HUES64 (cell line): ENCODE results near the gene DOCK4.

ENCODE experiments used
- H3K27ac ChIP-seq: 2 replicates; pipeline ENCODE4 v1.7.0; 2013; ENCODE audit warnings: low read depth, low read length, inconsistent platforms
- H3K27me3 ChIP-seq: 2 replicates; pipeline ENCODE4 v1.6.1; 2013; ENCODE audit warnings: mild to moderate bottlenecking, low read length; ENCODE audit not compliant: insufficient read depth
- H3K36me3 ChIP-seq: 2 replicates; pipeline ENCODE4 v1.6.1; 2013; ENCODE audit warnings: mild to moderate bottlenecking, low read length; ENCODE audit not compliant: insufficient read depth
- H3K4me1 ChIP-seq: 2 replicates; pipeline ENCODE4 v1.6.1; 2013; ENCODE audit warnings: mild to moderate bottlenecking, low read length, moderate library complexity; ENCODE audit not compliant: insufficient read depth
- H3K4me3 ChIP-seq: 2 replicates; pipeline ENCODE4 v1.5.1; 2013; ENCODE audit warnings: mild to moderate bottlenecking, low read length, moderate library complexity
- H3K9ac ChIP-seq: 2 replicates; pipeline ENCODE4 v1.6.1; 2013; ENCODE audit warnings: mild to moderate bottlenecking, low read depth, low read length
- H3K9me3 ChIP-seq: 2 replicates; pipeline ENCODE4 v1.6.1; 2013; ENCODE audit warnings: low read depth, low read length; ENCODE audit not compliant: insufficient read depth
- WGBS: fragments of 150-250, 120-280 bp; methylation state at CpG from one replicate; pipeline ENCODE4 v1.1.7; 2013; ENCODE audit warnings: missing lambda C conversion rate; 5-methylcytosine and 5-hydroxymethylcytosine counted together

The DOCK4 gene

DNA sequence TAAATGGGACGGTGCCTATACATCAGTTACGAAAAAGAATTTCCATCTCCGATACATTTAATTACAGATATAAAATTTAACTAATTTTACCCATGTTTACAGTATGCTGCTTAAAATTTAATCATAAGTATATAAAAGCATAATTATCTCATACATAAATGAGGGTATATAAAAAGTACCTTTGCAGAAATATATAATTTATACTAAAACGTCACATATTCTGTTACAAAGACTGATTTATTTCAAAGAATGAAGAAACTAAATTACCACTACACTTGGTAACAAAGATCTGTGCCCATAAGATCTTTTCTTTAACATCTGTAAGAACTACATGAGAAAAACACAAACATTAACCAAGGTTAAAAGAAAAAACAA is 2.8 kb downstream of the DOCK4 start:
- no peaks in the 10 kb centered on the region for H3K9me3 ChIP-seq
- WGBS: 50% methylated on average over 2 of the region's 4 CpGs
- no peak overlapping the region for H3K27ac ChIP-seq
- no peaks in the 10 kb centered on the region for H3K27me3 ChIP-seq
- peaks cover 18% of the 10 kb centered on the region for H3K4me1 ChIP-seq
- no peak overlapping the region for H3K9ac ChIP-seq
- no peaks in the 10 kb centered on the region for H3K36me3 ChIP-seq
- peak overlapping the region; percentile 99; the same call in 1 of the 2 replicates for H3K4me3 ChIP-seq

DNA sequence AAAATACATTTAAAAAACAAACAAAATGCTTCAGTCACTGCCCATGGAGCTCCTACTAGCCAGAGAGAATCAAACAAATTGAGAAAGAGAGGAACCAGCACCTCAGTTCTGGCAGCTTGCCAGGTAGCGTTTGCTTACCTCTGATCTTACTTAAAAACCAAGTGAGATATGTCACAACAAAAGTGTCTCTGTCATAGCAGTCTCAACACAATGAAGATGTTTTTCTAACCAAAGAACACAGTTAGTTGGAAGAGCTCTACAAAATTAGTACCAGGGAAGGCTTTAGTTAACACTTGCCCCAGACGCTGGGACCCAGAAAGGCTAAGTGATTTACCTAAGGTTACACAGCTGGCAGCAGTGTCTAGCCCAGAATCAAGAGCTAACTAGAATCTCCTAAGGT is 3.4 kb downstream of the DOCK4 start:
- 66% methylated on average over 2 of the region's 2 CpGs for WGBS
- Histone ChIP-seq H3K9ac (no peak overlapping the region), H3K36me3 (no peaks in the 10 kb centered on the region), H3K9me3 (no peaks in the 10 kb centered on the region), H3K27me3 (no peaks in the 10 kb centered on the region), H3K27ac (no peak overlapping the region), H3K4me3 (no peak overlapping the region), H3K4me1 (peaks cover 18% of the 10 kb centered on the region)

DNA sequence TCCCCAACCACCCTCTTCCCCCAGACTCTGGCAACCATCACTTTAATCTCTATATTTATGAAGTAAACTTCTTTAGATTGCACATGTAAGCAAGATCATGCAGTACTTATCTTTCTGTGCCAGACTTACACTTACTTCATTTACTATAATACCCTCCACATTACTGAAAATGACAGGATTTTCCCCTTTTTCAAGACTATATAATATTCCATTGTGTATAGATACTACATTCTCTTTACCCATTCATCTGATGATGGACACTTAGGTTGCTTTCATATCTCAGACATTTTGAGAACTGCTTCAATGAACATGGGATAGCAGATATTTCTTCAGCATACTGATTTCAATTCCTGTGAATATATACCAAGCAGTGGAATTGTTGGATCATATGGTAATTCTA is 4.4 kb downstream of the DOCK4 start:
- Histone ChIP-seq H3K27ac (no peak overlapping the region), H3K4me1 (peaks cover 18% of the 10 kb centered on the region), H3K9me3 (no peaks in the 10 kb centered on the region), H3K27me3 (no peaks in the 10 kb centered on the region), H3K9ac (no peak overlapping the region), H3K4me3 (no peak overlapping the region), H3K36me3 (no peaks in the 10 kb centered on the region)

DNA sequence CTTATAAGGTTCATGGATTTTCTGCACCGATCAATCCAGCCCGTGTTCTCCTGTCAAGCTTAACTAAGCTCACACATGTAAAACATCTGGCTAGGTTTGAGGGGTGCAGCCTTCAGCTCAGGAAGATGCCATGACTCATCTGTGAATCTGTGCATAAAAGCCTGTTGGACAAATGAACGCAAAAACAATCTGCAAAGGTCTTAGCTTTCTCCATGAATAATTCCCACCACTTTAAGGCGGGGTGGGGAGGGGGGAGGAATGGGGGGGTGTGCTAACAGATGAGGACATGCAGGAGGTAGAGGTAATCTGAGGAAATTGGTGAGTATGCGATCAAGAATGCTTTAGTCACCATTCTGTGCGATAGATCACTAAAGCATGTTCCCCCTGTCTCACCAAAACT is 4.8 kb downstream of the DOCK4 start:
- H3K36me3 ChIP-seq: no peaks in the 10 kb centered on the region
- no peak overlapping the region for H3K27ac ChIP-seq
- no peak overlapping the region for H3K4me3 ChIP-seq
- WGBS: 94% methylated on average over 4 of the region's 6 CpGs
- H3K9me3 ChIP-seq: no peaks in the 10 kb centered on the region
- no peak overlapping the region for H3K9ac ChIP-seq
- H3K27me3 ChIP-seq: no peaks in the 10 kb centered on the region
- peaks cover 19% of the 10 kb centered on the region for H3K4me1 ChIP-seq

DNA sequence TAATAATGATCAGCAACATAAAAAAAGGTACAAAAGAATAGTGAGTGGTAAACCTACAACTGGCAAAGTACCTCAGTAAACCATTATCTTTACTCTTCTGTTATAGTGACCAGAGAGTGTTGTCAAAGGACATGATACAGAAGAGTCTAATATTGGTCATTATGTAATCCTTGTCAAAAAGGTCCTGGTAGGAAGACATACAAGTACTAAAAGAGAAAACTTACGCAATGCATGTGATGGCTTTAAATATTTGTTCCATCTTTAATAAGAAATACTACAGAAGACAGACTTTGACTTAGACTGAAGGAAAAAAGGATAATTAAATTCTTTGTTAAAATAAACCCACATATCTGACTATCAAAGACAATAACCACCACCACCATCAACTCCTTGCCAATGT is 6.5 kb downstream of the DOCK4 start:
- no CpG with 5 or more reads among the region's 1 CpG for WGBS
- Histone ChIP-seq H3K27ac (no peak overlapping the region), H3K27me3 (no peaks in the 10 kb centered on the region), H3K4me1 (peaks cover 26% of the 10 kb centered on the region), H3K9ac (no peak overlapping the region), H3K4me3 (no peak overlapping the region), H3K9me3 (no peaks in the 10 kb centered on the region), H3K36me3 (no peaks in the 10 kb centered on the region)

DNA sequence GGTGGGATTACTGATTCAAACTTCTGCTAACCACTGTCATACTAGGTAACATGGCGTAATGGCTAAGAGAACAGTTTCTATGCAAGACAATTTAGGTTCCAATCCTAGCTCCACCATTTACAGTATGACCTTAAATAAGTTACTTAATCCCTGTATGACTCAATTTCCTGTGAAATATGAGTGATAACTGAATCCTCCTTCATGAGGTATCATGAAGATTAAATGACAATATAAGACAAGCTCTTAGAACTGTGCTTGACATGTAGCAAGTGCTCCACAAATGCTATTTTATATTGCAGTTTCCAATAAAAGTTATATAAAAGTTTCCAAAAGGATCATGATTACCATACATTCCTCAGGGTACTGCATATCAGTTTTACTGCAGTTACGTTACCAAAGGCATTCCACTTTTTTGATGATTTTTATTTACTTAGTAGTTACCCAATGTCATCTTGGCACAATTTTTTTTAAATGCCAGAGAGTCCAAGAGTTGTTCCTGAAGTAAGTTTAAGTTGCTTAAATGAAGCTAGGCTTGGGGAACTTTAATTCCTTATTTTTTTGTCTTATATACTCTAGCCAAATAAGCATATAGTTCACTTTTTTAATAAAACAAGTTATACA is 7.1 kb downstream of the DOCK4 start:
- peaks cover 23% of the 10 kb centered on the region for H3K4me1 ChIP-seq
- no peaks in the 10 kb centered on the region for H3K36me3 ChIP-seq
- H3K9me3 ChIP-seq: no peaks in the 10 kb centered on the region
- H3K9ac ChIP-seq: no peak overlapping the region
- no peak overlapping the region for H3K4me3 ChIP-seq
- no peaks in the 10 kb centered on the region for H3K27me3 ChIP-seq
- WGBS: 92% methylated on average over 2 of the region's 2 CpGs
- no peak overlapping the region for H3K27ac ChIP-seq

DNA sequence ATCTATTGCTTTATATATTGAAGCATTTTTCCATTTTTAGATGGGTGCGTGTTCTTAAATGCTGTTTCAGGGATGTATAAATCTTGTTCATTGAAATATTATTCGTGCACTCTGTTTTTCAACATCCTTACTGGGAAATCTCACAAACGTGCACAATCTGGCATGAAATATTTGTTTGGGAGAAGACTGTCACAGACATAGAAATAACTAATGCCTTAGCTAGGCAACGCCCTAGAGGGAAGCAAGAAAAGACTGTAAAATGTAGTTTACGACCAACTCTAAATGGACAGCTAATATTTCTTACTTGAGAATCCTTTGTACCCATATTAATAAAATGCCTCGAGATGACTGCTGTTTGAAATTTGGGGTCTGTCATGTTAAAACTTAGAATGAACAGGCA is 8.9 kb downstream of the DOCK4 start:
- no peaks in the 10 kb centered on the region for H3K9me3 ChIP-seq
- H3K27me3 ChIP-seq: no peaks in the 10 kb centered on the region
- WGBS: 97% methylated on average over 6 of the region's 6 CpGs
- H3K36me3 ChIP-seq: no peaks in the 10 kb centered on the region
- no peak overlapping the region for H3K9ac ChIP-seq
- H3K27ac ChIP-seq: no peak overlapping the region
- H3K4me3 ChIP-seq: no peak overlapping the region
- peaks cover 8% of the 10 kb centered on the region for H3K4me1 ChIP-seq

DNA sequence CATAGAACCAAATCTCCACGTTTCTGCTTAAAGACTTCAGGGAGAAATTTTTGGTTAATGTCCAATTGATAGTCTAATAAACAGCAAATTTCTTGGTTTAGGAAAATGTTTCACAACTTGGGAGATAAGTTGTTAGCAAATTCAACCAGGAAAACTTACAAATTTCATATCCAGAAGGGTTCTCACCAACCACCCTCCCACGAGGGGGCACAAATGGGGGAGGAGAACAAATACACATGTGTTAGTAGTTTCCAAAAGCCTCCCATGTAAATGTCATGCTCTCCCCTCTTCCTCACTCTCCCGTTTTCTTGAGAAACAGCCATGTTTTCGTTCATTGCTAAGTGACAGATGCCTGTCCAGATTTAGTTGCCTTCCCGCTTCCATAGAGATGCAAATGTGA is 10.5 kb downstream of the DOCK4 start:
- no peak overlapping the region for H3K27ac ChIP-seq
- H3K27me3 ChIP-seq: no peaks in the 10 kb centered on the region
- H3K4me3 ChIP-seq: no peak overlapping the region
- peaks cover 8% of the 10 kb centered on the region for H3K4me1 ChIP-seq
- no peak overlapping the region for H3K9ac ChIP-seq
- H3K36me3 ChIP-seq: no peaks in the 10 kb centered on the region
- WGBS: 88% methylated on average over 5 of the region's 5 CpGs
- H3K9me3 ChIP-seq: no peaks in the 10 kb centered on the region

DNA sequence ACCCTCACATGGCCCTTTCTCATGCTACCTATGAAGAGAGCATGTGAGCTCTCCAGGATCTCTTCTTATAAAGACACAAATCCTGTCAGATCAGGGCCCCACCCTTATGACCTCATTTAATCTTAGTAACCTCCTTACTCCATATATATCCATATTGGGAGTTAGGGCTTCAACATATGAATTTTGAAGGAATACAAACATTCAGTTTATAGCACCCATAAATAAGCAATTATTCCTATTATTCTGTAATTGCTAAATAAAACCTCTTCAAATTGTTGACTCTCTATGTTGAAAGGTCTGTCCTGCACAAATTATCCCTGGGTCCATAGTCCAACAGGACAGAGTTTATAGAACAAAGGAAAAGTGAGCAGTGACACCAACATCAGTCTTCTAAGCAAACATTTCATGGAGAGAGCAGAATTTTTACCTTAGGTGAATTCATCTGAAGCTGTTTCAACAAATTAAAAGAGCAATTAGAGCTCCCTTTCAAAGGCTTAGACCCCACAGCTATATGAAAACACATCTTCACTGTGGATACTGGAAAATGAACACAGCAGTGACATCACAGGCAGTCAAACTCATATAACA is 12.2 kb downstream of the DOCK4 start:
- no peak overlapping the region for H3K4me3 ChIP-seq
- no peaks in the 10 kb centered on the region for H3K9me3 ChIP-seq
- H3K4me1 ChIP-seq: peaks cover 8% of the 10 kb centered on the region
- no peak overlapping the region for H3K27ac ChIP-seq
- no peaks in the 10 kb centered on the region for H3K36me3 ChIP-seq
- H3K27me3 ChIP-seq: no peaks in the 10 kb centered on the region
- H3K9ac ChIP-seq: no peak overlapping the region

DNA sequence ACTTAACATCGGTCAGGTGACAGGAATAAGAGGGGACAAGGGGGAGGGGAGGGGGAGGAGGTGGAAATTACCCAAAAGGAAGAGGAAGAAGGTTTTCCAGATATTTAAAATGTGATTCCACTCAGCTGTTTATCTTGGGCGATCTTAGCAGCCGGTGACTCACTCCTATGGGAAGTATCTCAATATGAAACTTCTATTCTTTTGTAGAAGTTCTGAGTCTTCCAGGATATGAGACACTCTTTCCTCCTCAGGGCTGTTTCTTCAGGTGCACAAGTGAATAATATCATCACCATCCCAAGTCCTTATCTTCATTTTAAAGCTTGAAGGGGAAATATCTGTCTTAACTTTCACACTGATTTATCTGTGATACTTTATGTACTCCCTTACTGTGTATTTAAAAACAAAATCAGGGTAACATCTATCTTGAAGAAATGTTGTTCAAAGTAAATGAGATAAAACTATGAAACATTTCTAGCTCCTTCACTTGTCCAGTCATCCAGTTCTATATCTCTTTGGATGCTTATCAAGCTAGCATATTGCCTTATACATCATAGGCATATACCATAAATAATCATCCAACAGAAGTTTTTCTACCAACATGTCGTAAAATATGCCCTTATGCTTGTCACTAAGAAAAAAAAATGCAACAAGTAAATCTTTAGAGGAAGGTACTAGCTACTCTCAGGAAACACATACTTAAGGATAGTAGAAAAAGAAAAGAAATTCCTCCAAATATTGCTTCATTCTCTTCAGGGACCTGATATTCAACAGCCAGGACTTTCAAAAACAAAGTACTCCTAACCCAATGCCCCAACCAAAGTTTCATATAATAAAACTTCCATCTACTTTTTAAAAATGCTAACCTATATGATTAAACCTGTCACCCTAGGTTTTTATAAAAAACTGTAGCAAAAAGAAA is 13.7 kb downstream of the DOCK4 start:
- Histone ChIP-seq H3K9me3 (no peaks in the 10 kb centered on the region), H3K4me1 (peaks cover 8% of the 10 kb centered on the region; the same call in 1 of the 2 replicates), H3K4me3 (no peak overlapping the region), H3K27me3 (no peaks in the 10 kb centered on the region), H3K36me3 (no peaks in the 10 kb centered on the region), H3K27ac (no peak overlapping the region), H3K9ac (no peak overlapping the region)
- 88% methylated on average over 4 of the region's 4 CpGs for WGBS

DNA sequence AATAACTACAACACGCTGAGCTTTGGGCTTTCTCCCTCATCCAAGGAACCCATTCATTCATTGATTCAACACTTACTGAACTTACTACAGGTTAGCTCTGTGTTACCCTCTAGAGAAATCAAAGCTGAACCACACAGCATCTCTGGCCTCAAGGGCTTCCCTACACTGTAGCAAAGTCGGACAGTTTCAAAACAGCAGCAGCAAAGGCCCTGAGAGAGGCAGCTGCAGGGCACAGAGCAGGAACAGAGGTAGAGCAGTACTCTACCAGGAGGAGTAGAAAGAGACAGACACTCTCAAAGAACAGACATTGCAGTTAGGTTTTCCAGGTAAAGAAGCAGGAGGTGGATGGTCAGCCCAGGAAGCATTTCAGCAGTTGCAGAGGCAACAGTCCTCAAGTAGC is 16.1 kb downstream of the DOCK4 start:
- Histone ChIP-seq H3K9ac (no peak overlapping the region), H3K9me3 (no peaks in the 10 kb centered on the region), H3K27me3 (no peaks in the 10 kb centered on the region), H3K36me3 (no peaks in the 10 kb centered on the region), H3K4me1 (no peaks in the 10 kb centered on the region), H3K27ac (no peak overlapping the region), H3K4me3 (no peak overlapping the region)
- 92% methylated on average over 2 of the region's 2 CpGs for WGBS
